GM18520 (cell line): ENCODE results near the gene CLC.
"Not testable (repeated sequence)": the region's sequence is repeated elsewhere in the genome, so short reads cannot be mapped to it uniquely, and the experiment has no call there.

Experiments used
- ATAC-seq: cut with Tn5 transposase; IDR thresholded peaks from one replicate; pipeline ENCODE4 v1.9.1; 2021; ENCODE audit not compliant: unreplicated experiment

Gene CLC

DNA sequence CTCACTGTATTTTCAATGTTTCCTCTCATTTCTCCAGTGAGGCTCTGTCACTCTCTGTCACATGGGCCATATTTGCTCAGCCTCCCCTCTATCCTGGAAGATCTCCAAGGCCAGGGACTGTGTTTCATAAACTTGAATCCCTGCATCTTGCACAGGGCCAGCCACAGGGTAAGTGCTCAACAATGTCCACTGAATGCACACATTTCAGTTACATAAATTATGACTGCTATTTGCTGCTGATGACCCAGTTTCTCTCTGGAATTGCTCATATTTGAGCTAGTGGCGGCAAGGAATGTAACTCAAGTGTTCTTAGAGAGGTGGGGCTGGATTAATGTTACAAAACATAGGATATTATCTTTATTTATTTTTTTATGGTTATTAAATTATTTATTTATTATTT lies 6.1 kb downstream of the CLC start:
- no peak for ATAC-seq

GRCh38 chr19:39729594-39729993 lies 8.2 kb downstream of the CLC start:
- no peak for ATAC-seq

DNA sequence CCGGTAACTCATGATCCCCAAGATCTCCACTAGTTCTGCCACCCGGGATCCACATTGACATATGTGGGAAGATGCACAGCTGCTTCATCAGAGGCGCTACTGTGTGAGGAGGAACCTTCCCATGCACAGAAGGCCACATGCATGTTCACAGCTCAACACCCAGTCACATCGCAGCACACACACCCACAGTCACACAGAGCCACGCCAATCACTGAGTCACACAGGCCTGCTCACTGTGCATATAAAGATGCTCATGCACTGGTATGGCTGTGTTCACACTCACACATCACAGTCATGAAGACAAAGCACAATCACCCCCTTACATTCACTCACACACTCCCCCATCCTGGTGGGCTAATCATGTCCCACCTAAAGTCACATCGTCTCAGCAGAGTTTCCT lies 9.8 kb downstream of the CLC start:
- ATAC-seq, result no peak

DNA sequence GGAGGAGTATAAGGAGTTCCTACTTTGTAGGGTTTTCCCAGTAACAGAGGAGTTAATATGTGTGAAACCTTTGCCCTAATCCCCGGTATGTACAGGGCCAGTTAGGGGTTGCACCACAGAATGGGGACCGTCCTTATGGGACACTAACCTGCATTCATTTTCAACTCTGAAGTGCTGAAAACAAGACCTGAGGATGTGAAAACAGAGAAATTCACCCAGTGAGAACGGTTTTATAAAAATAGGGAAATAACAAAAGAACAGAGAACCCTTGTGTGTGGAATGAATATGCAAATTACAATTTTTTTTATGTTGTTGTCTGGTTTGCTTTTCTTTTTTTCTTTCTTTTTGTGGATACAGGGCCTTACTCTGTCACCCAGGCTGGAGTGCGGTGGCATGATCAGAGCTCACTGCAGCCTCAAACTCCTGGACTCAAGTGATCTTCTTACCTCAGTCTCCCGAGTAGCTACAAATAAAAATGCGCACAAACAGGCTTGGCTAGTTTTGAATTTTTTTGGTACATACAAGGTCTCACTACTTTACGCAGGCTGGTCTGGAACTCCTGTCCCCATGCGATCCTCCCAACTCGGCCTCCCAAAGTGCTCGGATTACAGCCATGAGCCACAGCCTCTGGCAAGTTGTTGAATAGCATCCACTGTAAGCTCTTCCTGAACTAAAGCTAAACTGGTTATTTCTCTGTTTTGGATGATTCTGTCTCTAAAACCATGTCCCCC lies 10.6 kb downstream of the CLC start:
- no peak for ATAC-seq

DNA sequence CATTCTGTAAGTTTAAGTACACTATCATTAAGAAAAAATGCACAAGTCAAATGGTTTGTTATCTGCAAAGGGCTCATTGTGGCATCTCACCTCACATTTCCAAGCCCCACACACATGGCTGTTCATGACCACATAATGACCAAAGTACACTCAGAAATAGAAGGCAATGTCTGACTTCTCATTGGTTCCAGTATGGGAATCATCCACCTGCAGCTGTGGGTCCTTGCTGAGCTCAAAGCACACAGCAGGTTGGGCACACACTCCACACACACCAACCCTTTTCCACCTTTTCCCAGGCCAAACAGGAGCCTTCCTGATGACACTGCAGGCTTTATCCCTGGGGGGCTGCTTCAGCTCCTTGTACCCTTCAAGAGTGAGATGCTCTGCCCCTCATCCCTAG lies 11.8 kb downstream of the CLC start:
- no peak for ATAC-seq

GRCh38 chr19:39720144-39720543 lies 17.7 kb downstream of the CLC start:
- not testable (repeated sequence) for ATAC-seq

- ATAC-seq, result no peak
These were observed 27.4 kb downstream of the CLC start for GRCh38 chr19:39710333-39710890.

DNA sequence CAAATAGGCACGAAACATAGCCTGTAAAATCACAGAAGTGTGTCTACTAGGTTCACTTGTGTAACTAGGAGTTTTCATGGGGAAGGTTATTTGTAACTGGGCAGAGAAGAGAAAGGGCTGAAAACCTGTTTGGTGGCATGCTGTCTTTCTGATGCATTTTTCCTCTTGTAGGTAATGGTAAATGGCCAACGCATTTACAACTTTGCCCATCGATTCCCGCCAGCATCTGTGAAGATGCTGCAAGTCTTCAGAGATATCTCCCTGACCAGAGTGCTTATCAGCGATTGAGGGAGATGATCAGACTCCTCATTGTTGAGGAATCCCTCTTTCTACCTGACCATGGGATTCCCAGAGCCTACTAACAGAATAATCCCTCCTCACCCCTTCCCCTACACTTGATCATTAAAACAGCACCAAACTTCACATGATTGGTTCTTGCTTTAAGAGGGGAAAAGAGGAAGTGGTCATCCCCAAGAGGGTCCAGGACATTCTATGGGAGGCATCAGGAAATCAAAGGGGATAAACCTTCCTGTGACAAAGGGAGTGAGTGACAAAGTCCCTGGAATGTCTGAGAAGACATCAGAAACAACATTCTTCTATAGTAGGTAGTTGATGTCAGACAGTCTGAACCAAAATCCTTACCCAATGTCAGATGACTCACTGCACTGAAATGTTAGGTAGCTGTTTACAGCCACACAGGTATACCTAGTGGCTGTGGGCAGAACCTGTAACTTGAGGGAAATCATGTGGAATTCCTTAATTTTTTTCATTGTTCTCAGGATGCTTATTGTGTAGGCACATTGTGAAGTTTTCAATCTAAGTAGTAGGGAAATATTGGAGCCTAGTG lies 28.6 kb downstream of the CLC start:
- ATAC-seq, result no peak

DNA sequence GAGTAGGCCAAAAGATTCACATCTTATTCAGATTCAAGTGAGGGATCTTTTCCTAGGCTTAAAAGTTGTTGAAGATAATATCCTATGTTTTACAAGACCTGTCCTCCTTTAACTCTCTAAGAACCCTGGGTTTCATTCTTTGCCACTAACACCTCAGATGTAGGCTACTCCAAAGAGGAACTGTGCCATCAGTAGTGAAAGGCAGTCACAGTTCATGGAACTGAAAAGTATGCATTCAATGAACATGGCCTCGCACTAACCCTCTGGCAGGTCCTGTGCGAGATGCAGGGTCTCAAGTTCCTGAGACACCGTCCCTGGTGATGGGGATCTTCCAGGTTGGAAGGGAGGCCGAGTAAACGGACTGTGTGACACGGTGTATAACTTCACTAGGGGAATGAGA lies 29.2 kb downstream of the CLC start:
- ATAC-seq, result no peak

GRCh38 chr19:39705578-39706188 lies 32.1 kb downstream of the CLC start:
- no peak for ATAC-seq

DNA sequence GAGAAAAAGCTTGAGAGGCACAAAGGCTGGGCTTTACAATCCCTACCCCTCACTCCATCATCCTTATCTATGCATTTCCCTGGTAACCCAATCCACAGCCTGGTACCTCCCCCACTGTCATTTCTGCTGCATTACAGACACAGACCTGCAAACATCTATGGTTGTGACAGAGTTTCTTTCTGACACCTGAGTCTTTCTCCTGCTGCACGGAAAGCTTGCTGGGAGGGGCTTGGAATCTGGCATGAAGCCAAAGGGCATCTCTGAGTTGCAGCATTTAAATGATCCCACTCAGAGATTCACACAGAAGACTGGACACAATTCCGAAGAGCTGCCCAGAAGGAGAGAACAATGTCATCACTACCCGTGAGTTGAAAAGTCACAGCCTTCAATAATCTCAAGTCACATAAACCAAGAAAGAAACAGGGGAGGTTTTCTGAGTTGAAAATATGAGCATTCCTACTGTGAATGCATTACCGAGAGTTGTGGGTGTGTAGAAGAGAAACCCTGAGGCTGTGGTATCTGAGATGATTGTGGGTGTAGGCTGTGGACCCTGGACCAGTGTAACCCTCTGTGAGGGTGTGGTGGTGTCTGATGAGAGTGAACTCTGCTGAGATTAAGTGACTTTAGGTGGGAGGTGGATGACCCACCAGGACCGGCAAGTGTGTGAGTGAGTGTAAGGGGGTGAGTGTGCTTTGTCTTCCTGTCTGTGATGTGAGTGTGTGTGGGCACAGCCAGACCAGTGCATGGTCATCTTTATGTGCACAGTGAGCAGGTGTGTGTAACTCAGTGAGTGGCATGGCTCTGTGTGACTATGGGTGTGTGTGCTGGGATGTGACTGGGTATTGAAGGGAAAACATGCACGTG lies 33.4 kb downstream of the CLC start, which contains the start of gene LGALS14:
Gene LGALS14, plus strand, starts transcription at position 301 of the 864 bp plus-strand sequence. Its CDS starts 48 bp downstream, at position 349.
- ATAC-seq, result no peak

DNA sequence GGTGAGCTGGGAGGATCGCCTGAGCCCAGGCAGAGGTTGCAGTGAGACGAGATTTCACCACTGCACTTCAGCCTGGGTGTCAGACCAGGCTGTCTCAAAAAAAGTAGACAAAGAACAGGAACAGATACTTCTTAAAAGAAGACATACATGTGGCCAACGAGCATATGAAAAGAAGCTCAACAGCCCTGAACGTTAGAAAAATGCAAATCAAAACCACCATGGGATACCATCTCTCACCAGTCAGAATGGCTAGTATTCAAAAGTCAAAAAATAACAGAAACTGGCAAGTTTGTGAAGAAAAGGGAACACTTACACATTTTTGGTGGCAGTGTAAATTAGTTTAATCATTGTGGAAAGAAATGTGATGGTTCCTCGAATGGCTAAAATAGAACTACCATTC lies 36.5 kb downstream of the CLC start:
- ATAC-seq, result no peak

GRCh38 chr19:39698535-39698934 lies 39.3 kb downstream of the CLC start:
- no peak for ATAC-seq

DNA sequence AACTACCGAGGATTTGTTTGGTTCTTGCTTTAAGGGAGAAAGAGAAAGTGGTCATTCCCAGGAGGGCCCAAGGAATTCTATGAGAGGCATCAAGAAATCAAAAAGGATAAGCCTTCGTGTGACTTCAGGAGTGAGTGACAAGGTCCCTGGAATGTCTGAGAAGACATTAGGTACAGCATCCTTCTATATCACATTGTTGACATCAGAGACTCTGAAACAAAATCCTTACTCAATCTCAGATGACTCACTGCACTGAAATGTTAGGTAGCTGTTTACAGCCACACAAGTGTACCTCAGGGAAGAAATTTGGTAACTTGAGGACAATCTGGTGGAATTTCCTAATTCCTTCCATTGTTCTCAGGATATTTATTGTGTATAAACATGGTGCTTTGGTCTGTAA lies 41.4 kb downstream of the CLC start:
- ATAC-seq, result no peak

DNA sequence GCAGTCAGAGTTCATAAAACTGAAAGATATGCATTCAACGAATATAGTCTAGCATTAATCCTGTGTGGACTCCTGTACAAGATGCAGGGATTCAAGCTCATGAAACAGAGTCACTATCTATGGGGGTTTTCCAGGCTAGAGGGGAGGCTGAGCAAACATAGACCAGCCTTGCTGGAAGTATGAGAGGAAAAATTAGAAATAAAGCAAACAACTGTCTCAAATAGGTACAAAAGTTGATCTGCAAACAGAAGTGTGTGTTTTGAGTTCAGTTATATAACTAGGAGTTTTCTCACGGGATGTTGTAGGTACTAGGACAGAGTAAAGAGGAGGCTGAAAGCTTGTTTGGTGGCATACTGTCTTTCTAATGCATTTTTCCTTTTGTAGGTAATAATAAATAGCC lies 42.1 kb downstream of the CLC start:
- ATAC-seq, result no peak

GRCh38 chr19:39692822-39693221 lies 45.0 kb downstream of the CLC start:
- no peak for ATAC-seq

- ATAC-seq, result no peak
These were observed 45.7 kb downstream of the CLC start for GRCh38 chr19:39692166-39692565.

GRCh38 chr19:39688637-39689036 lies 49.2 kb downstream of the CLC start:
- ATAC-seq, result not testable (repeated sequence)

DNA sequence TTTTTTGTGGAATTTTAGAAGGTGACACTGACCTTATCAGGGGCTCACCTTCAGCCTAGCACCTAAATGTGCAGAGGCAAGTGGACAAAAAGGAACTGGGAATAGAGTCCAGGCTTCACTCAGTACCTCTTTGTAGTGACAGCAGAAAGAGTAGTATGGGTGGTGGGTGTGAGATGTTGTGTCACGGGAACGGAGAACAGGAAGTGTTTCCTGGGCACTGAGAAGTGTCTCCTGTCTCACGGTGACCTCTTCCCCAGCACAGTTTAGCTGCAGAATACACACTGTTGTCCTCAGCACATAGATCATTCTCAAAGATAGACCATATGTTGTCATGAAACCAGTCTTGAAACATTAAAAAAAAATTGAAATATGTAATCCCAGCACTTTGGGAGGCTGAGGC lies 51.1 kb downstream of the CLC start:
- ATAC-seq, result no peak

DNA sequence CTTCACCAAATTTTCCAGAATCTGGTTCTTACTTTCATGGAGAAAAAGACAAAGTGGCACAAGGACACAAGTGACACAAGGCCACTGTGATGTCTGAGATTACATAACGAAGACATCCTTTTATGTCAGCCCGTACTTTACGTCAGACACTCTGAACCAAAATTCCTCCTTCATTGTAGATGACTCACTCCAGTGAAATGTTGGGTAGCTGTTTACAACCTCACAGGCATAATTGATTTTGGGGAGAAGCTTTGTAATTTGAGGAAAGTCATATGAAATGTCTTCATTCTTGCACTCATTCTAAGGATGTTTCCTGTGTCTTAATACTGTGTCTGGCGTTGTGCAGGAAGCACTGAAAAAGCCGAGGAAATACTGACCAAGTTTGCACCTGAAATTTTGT lies 53.6 kb downstream of the CLC start:
- ATAC-seq, result no peak

- no peak for ATAC-seq
These were observed 56.4 kb downstream of the CLC start for GRCh38 chr19:39681416-39681815.
